Measurements from ENCODE around the gene RFC5.

Gene RFC5

GRCh38 chr12:118032188-118032587 is 15.7 kb downstream of the RFC5 start:
- Histone ChIP-seq H3K4me3 (ENCODE audit: low read length in 2 of 2) (no peak overlapping the region), H3K9ac (ENCODE audit: low read depth in 1 of 2, low read length in 2 of 2) (no peak overlapping the region), H3K27me3 (ENCODE audit: control insufficient read depth in 2 of 2, insufficient read depth in 2 of 2, low read length in 2 of 2) (no peaks in the 10 kb centered on the region), H3K9me3 (ENCODE audit: control insufficient read depth in 2 of 2, low read length in 2 of 2) (no peaks in the 10 kb centered on the region), H3K4me1 (ENCODE audit: control insufficient read depth in 2 of 2, insufficient read depth in 2 of 2, low read length in 2 of 2) (no peaks in the 10 kb centered on the region), H3K36me3 (ENCODE audit: control insufficient read depth in 2 of 2, insufficient read depth in 2 of 2, low read length in 2 of 2) (peaks cover 62 to 79% of the 10 kb centered on the region in 2 donors), H3K27ac (ENCODE audit: low read depth in 2 of 2, low read length in 2 of 2) (no peak overlapping the region)

- Histone ChIP-seq H3K4me3 (ENCODE audit: low read length in 2 of 2) (no peak overlapping the region), H3K36me3 (ENCODE audit: control insufficient read depth in 2 of 2, insufficient read depth in 2 of 2, low read length in 2 of 2) (peaks cover 67 to 83% of the 10 kb centered on the region in 2 donors), H3K9me3 (ENCODE audit: control insufficient read depth in 2 of 2, low read length in 2 of 2) (no peaks in the 10 kb centered on the region), H3K4me1 (ENCODE audit: control insufficient read depth in 2 of 2, insufficient read depth in 2 of 2, low read length in 2 of 2) (no peaks in the 10 kb centered on the region), H3K27ac (ENCODE audit: low read depth in 2 of 2, low read length in 2 of 2) (no peak overlapping the region), H3K27me3 (ENCODE audit: control insufficient read depth in 2 of 2, insufficient read depth in 2 of 2, low read length in 2 of 2) (no peaks in the 10 kb centered on the region), H3K9ac (ENCODE audit: low read depth in 1 of 2, low read length in 2 of 2) (no peak overlapping the region)
These were observed 16.8 kb downstream of the RFC5 start for GRCh38 chr12:118033323-118033722.

GRCh38 chr12:118033902-118034301 is 17.4 kb downstream of the RFC5 start:
- Histone ChIP-seq H3K36me3 (ENCODE audit: control insufficient read depth in 2 of 2, insufficient read depth in 2 of 2, low read length in 2 of 2) (peaks cover 69 to 84% of the 10 kb centered on the region in 2 donors), H3K27ac (ENCODE audit: low read depth in 2 of 2, low read length in 2 of 2) (no peak overlapping the region), H3K9ac (ENCODE audit: low read depth in 1 of 2, low read length in 2 of 2) (no peak overlapping the region), H3K4me3 (ENCODE audit: low read length in 2 of 2) (no peak overlapping the region), H3K27me3 (ENCODE audit: control insufficient read depth in 2 of 2, insufficient read depth in 2 of 2, low read length in 2 of 2) (no peaks in the 10 kb centered on the region), H3K4me1 (ENCODE audit: control insufficient read depth in 2 of 2, insufficient read depth in 2 of 2, low read length in 2 of 2) (no peaks in the 10 kb centered on the region), H3K9me3 (ENCODE audit: control insufficient read depth in 2 of 2, low read length in 2 of 2) (no peaks in the 10 kb centered on the region)

GRCh38 chr12:118034429-118035189 is 18.1 kb downstream of the RFC5 start:
- Histone ChIP-seq H3K9ac (ENCODE audit: low read depth in 1 of 2, low read length in 2 of 2) (no peak overlapping the region), H3K27me3 (ENCODE audit: control insufficient read depth in 2 of 2, insufficient read depth in 2 of 2, low read length in 2 of 2) (no peaks in the 10 kb centered on the region), H3K4me1 (ENCODE audit: control insufficient read depth in 2 of 2, insufficient read depth in 2 of 2, low read length in 2 of 2) (no peaks in the 10 kb centered on the region), H3K4me3 (ENCODE audit: low read length in 2 of 2) (no peak overlapping the region), H3K9me3 (ENCODE audit: control insufficient read depth in 2 of 2, low read length in 2 of 2) (no peaks in the 10 kb centered on the region), H3K27ac (ENCODE audit: low read depth in 2 of 2, low read length in 2 of 2) (no peak overlapping the region), H3K36me3 (ENCODE audit: control insufficient read depth in 2 of 2, insufficient read depth in 2 of 2, low read length in 2 of 2) (peaks cover 74 to 84% of the 10 kb centered on the region in 2 donors)

GRCh38 chr12:118035190-118036041 is 18.9 kb downstream of the RFC5 start:
- Histone ChIP-seq H3K27ac (ENCODE audit: low read depth in 2 of 2, low read length in 2 of 2) (no peak overlapping the region), H3K9me3 (ENCODE audit: control insufficient read depth in 2 of 2, low read length in 2 of 2) (no peaks in the 10 kb centered on the region), H3K9ac (ENCODE audit: low read depth in 1 of 2, low read length in 2 of 2) (no peak overlapping the region), H3K4me1 (ENCODE audit: control insufficient read depth in 2 of 2, insufficient read depth in 2 of 2, low read length in 2 of 2) (no peaks in the 10 kb centered on the region), H3K4me3 (ENCODE audit: low read length in 2 of 2) (no peak overlapping the region), H3K27me3 (ENCODE audit: control insufficient read depth in 2 of 2, insufficient read depth in 2 of 2, low read length in 2 of 2) (no peaks in the 10 kb centered on the region), H3K36me3 (ENCODE audit: control insufficient read depth in 2 of 2, insufficient read depth in 2 of 2, low read length in 2 of 2) (peaks cover 75 to 83% of the 10 kb centered on the region in 2 donors)

GRCh38 chr12:118036672-118037411 is 20.3 kb downstream of the RFC5 start:
- H3K9ac ChIP-seq (ENCODE audit: low read depth in 1 of 2, low read length in 2 of 2): no peak overlapping the region
- H3K4me3 ChIP-seq (ENCODE audit: low read length in 2 of 2): no peak overlapping the region
- H3K27ac ChIP-seq (ENCODE audit: low read depth in 2 of 2, low read length in 2 of 2): no peak overlapping the region
- peaks cover 75 to 82% of the 10 kb centered on the region in 2 donors for H3K36me3 ChIP-seq (ENCODE audit: control insufficient read depth in 2 of 2, insufficient read depth in 2 of 2, low read length in 2 of 2)
- no peaks in the 10 kb centered on the region for H3K9me3 ChIP-seq (ENCODE audit: control insufficient read depth in 2 of 2, low read length in 2 of 2)
- H3K27me3 ChIP-seq (ENCODE audit: control insufficient read depth in 2 of 2, insufficient read depth in 2 of 2, low read length in 2 of 2): no peaks in the 10 kb centered on the region
- no peaks in the 10 kb centered on the region for H3K4me1 ChIP-seq (ENCODE audit: control insufficient read depth in 2 of 2, insufficient read depth in 2 of 2, low read length in 2 of 2)

- no peaks in the 10 kb centered on the region for H3K27me3 ChIP-seq (ENCODE audit: control insufficient read depth in 2 of 2, insufficient read depth in 2 of 2, low read length in 2 of 2)
- no peak overlapping the region for H3K27ac ChIP-seq (ENCODE audit: low read depth in 2 of 2, low read length in 2 of 2)
- peaks cover 76 to 83% of the 10 kb centered on the region in 2 donors for H3K36me3 ChIP-seq (ENCODE audit: control insufficient read depth in 2 of 2, insufficient read depth in 2 of 2, low read length in 2 of 2)
These were observed 21.6 kb downstream of the RFC5 start for GRCh38 chr12:118038137-118038536.

GRCh38 chr12:118042091-118042490 is 25.6 kb downstream of the RFC5 start:
- no peak overlapping the region for H3K4me3 ChIP-seq (ENCODE audit: low read length in 2 of 2)
- no peak overlapping the region for H3K9ac ChIP-seq (ENCODE audit: low read depth in 1 of 2, low read length in 2 of 2)
- H3K36me3 ChIP-seq (ENCODE audit: control insufficient read depth in 2 of 2, insufficient read depth in 2 of 2, low read length in 2 of 2): peaks cover 64 to 65% of the 10 kb centered on the region in 2 donors
- no peaks in the 10 kb centered on the region for H3K4me1 ChIP-seq (ENCODE audit: control insufficient read depth in 2 of 2, insufficient read depth in 2 of 2, low read length in 2 of 2)
- H3K27ac ChIP-seq (ENCODE audit: low read depth in 2 of 2, low read length in 2 of 2): no peak overlapping the region
- no peaks in the 10 kb centered on the region for H3K9me3 ChIP-seq (ENCODE audit: control insufficient read depth in 2 of 2, low read length in 2 of 2)
- no peaks in the 10 kb centered on the region for H3K27me3 ChIP-seq (ENCODE audit: control insufficient read depth in 2 of 2, insufficient read depth in 2 of 2, low read length in 2 of 2)

More at GRCh38 chr12:118038137-118038536, 21.6 kb downstream of the RFC5 start:
- H3K4me1 ChIP-seq (ENCODE audit: control insufficient read depth in 2 of 2, insufficient read depth in 2 of 2, low read length in 2 of 2): no peaks in the 10 kb centered on the region
- H3K9ac ChIP-seq (ENCODE audit: low read depth in 1 of 2, low read length in 2 of 2): no peak overlapping the region
- no peaks in the 10 kb centered on the region for H3K9me3 ChIP-seq (ENCODE audit: control insufficient read depth in 2 of 2, low read length in 2 of 2)
- H3K4me3 ChIP-seq (ENCODE audit: low read length in 2 of 2): no peak overlapping the region

GRCh38 chr12:118044075-118044474 is 27.6 kb downstream of the RFC5 start:
- Histone ChIP-seq H3K36me3 (ENCODE audit: control insufficient read depth in 2 of 2, insufficient read depth in 2 of 2, low read length in 2 of 2) (peaks cover 53 to 58% of the 10 kb centered on the region in 2 donors), H3K27me3 (ENCODE audit: control insufficient read depth in 2 of 2, insufficient read depth in 2 of 2, low read length in 2 of 2) (no peaks in the 10 kb centered on the region), H3K4me1 (ENCODE audit: control insufficient read depth in 2 of 2, insufficient read depth in 2 of 2, low read length in 2 of 2) (no peaks in the 10 kb centered on the region), H3K4me3 (ENCODE audit: low read length in 2 of 2) (no peak overlapping the region), H3K9me3 (ENCODE audit: control insufficient read depth in 2 of 2, low read length in 2 of 2) (no peaks in the 10 kb centered on the region), H3K27ac (ENCODE audit: low read depth in 2 of 2, low read length in 2 of 2) (no peak overlapping the region), H3K9ac (ENCODE audit: low read depth in 1 of 2, low read length in 2 of 2) (no peak overlapping the region)
